ENCODE measurements around the gene HDDC2.

GRCh38 chr6:125310994-125311649, 9.4 kb upstream of the HDDC2 start:
- TF ChIP-seq CTCF (IDR thresholded peaks at IDR 0.05), result peak; percentile 75 to 80 (median 76)
- no peak for TF ChIP-seq POLR2A (IDR thresholded peaks at IDR 0.05)

Data from testis (tissue), 2 donors.